ENCODE data around the gene RMRP.

- TF ChIP-seq CTCF (IDR thresholded peaks at IDR 0.05) = no peak
- no peak for TF ChIP-seq POLR2A (IDR thresholded peaks at IDR 0.05)
These were observed 40.3 kb downstream of the RMRP start for GRCh38 chr9:35617548-35617947.

Measured in heart left ventricle (tissue), 13 donors.